Ovary (tissue), 9 donors: Measurements from ENCODE around the gene USP10. TPM values are rescaled to one million over a fixed set of nuclear protein-coding genes. Genes with fewer than 3 reads are reported as not detected.

Experiments
- DNase-seq, 5 donors: peaks; one replicate each; pipeline ENCODE4 v3.0.0-alpha.2; 2019 to 2020
- H3K27ac ChIP-seq, 2 donors: fragments of 200-600 bp; one replicate each; pipeline versions ENCODE4 v1.5.1 to v1.8.0; 2019 to 2022
- H3K27me3 ChIP-seq: fragments of 200-600 bp; one replicate; pipeline ENCODE4 v1.8.0; 2022
- H3K36me3 ChIP-seq: fragments of 200-600 bp; sonication (generic); one replicate; pipeline ENCODE4 v1.5.1; 2019
- H3K4me1 ChIP-seq: one replicate; pipeline ENCODE4 v1.8.1; 2013; ENCODE audit warnings: mild to moderate bottlenecking, moderate library complexity; ENCODE audit not compliant: insufficient read depth
- H3K4me3 ChIP-seq: fragments of 200-600 bp; sonication (generic); one replicate; pipeline ENCODE4 v1.5.1; 2017
- H3K9me3 ChIP-seq, 2 donors: fragments of 200-600 bp in 1 of 2; sonication (generic) in 1 of 2; one replicate each; pipeline versions ENCODE4 v1.5.1 to v1.8.1; 2013 to 2019; ENCODE audit warnings: mild to moderate bottlenecking in 1 of 2, moderate library complexity in 1 of 2
- CTCF ChIP-seq, 3 donors: fragments of 450-650 bp in 2 of 3; fragments of 200-600 bp in 1 of 3; IDR thresholded peaks; one replicate each; pipeline versions ENCODE4 v1.5.1 to v1.8.0; 2016 to 2022; ENCODE audit warnings: antibody characterized with exemption in 3 of 3, mild to moderate bottlenecking in 1 of 3
- EP300 ChIP-seq: sonication (generic); formaldehyde crosslinking; IDR thresholded peaks from one replicate; pipeline ENCODE4 v1.6.1; 2017; ENCODE audit warnings: antibody characterized with exemption
- POLR2A ChIP-seq: fragments of 450-650 bp; IDR thresholded peaks from one replicate; pipeline ENCODE4 v1.6.1; 2017; ENCODE audit warnings: antibody characterized with exemption, mild to moderate bottlenecking, moderate library complexity
- WGBS, 3 donors: extraction: QIAGEN DNeasy Blood & Tissue Kit in 1 of 3; methylation state at CpG; one replicate each; pipeline versions ENCODE4 v1.1.5 to v1.1.7; 2013 to 2017; 5-methylcytosine and 5-hydroxymethylcytosine counted together
- intact Hi-C, 4 donors: fragments of 100-400 bp; cut with DNase I; formaldehyde crosslinking; loops; one replicate each; pipeline versions ENCODE4 v1.11.0 to v1.15.1; 2022 to 2023
- polyA plus RNA-seq, 2 donors: library from polyadenylated mRNA; stranded (reverse); fragments of 200-250 nt in 1 of 2; fragments of 350-450 nt in 1 of 2; fragmentation: Illumina TruSeq in 1 of 2; extraction: RNeasy Lipid Tissue Mini Kit (QIAGEN cat#74804) in 1 of 2; gene quantifications; one replicate each; pipeline ENCODE4 v1.2.3, GENCODE V29; 2013 to 2014
- total RNA-seq, 7 donors: library from RNA; depleted of rRNA in 2 of 7; stranded (reverse); fragments of >200 nt in 2 of 7; fragmentation: NEBNext Ultra II Directional in 3 of 7; extraction: Animal tissue kit (Norgen Biotek cat#: 25700) in 3 of 7; gene quantifications; one replicate each; pipeline versions ENCODE4 v1.1.0 to v1.2.4, GENCODE V29; 2016 to 2023
- donor health status: DM: no; HTN: no; CAD: no; lungs with moderate emphysema.
- donor health status: DM: no; HTN: no; CAD: no.
- donor health status: Bipolar disorder and iron deficiency.
- donor health status: DM: yes; HTN: yes; CAD: no.
- donor health status: DM: no; HTN: no; CAD: no.
- donor health status: DM: yes; HTN: yes; CAD: no.

The USP10 gene
- total and polyA plus RNA-seq, 9 donors, result 24.6 to 98.8 (median 71.4) TPM

DNA sequence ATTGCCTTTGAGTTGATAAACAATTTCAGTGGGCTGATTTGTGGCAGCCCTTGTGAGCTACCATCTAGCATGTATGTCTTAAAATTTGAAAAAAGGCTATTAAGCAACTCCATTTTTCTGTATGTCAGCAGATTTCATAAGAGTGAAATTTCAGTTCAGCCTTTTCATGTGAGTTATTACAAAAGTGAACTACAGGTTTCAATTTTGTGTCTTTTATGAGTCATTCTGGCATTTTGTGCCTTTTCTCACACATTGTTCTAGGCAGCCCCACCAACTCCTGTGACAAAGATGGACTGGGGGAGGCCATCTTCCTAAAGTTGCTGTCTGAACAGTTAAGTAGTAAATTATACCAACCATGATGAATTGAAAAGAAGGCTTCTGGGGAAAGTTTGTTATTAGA, 52.1 kb downstream of the USP10 start:
- no peak for TF ChIP-seq POLR2A
- TF ChIP-seq CTCF (IDR thresholded peaks at IDR 0.05), result no peak
- no peak for TF ChIP-seq EP300
- H3K4me3 ChIP-seq, result no peak overlapping the region
- no peak for DNase-seq
- H3K9me3 ChIP-seq, result no peaks in the 10 kb centered on the region
- H3K36me3 ChIP-seq, result no peaks in the 10 kb centered on the region
- intact Hi-C loops, result no loop called here
- peaks cover 22% of the 10 kb centered on the region for H3K4me1 ChIP-seq
- no peak overlapping the region for H3K27ac ChIP-seq
- no peaks in the 10 kb centered on the region for H3K27me3 ChIP-seq

GRCh38 chr16:84752600-84752999, 52.8 kb downstream of the USP10 start:
- TF ChIP-seq CTCF (IDR thresholded peaks at IDR 0.05), result no peak
- no peak for TF ChIP-seq EP300
- TF ChIP-seq POLR2A, result no peak

DNA sequence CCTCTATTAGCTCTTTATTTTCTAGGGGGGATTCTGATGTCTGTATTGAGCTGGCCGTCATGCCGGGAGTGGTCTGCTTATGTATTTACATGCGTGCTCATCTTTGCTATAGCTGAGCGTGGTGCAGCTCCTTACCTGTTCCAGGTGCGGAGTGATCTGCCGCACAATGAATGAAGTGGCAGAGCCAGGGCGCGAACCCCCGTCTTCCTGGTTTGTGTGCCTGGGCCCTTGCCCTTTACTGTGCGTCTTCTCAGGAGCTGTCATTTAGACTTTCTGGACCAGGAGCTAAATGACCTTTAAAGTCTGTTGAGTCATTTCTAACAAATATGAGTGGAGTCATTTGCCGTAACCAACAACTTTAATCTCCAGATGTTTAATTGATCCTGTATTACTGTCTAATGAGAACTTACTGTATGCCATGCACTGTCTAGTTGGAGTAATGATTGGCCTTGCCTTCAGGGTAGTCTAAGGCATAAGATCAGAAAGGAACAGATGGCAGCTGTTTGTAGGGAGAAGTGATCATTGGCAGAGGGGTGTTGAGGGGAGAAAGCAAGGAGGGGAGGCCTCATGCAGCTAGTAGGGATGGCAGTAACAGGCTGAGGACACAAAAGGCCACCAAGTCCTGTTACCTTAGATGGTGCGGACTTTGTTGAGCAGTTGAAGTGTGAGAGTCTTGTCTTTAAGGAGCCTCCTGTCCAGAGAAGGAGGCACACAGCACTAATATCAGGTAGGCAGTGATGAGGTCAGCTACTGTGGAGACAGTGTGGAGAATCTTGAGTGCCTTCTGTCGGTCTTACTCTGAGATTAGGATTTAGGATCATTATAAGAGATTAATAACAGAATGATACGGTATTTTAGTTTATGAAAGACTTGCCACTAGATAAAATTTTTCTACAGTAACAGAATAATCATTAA, 53.9 kb downstream of the USP10 start:
- TF ChIP-seq EP300, result no peak
- TF ChIP-seq POLR2A, result no peak
- intact Hi-C loops, result loop anchor here (1.0 to 2.0 kb wide), 2 partner anchors 217 kb away; no protein-coding TSS in a partner anchor
- Histone ChIP-seq H3K4me1 (peaks cover 23% of the 10 kb centered on the region), H3K27me3 (no peaks in the 10 kb centered on the region), H3K27ac (no peak overlapping the region), H3K4me3 (no peak overlapping the region), H3K36me3 (no peaks in the 10 kb centered on the region), H3K9me3 (no peaks in the 10 kb centered on the region)
- 88 to 91% (median 90%) methylated on average over 14 of the region's 14 CpGs for WGBS, 3 donors
- no peak for DNase-seq

More at GRCh38 chr16:84752600-84752999, 52.8 kb downstream of the USP10 start:
- WGBS, 3 donors, result 91 to 95% (median 92%) methylated on average over 8 of the region's 8 CpGs
- Histone ChIP-seq H3K27ac (no peak overlapping the region), H3K27me3 (no peaks in the 10 kb centered on the region), H3K9me3 (no peaks in the 10 kb centered on the region), H3K4me3 (no peak overlapping the region), H3K4me1 (peaks cover 22% of the 10 kb centered on the region), H3K36me3 (no peaks in the 10 kb centered on the region)
- DNase-seq, result no peak
- intact Hi-C loops, result no loop called here

- no peak overlapping the region for H3K4me3 ChIP-seq
Observed at GRCh38 chr16:84754353-84754856, 54.6 kb downstream of the USP10 start.

More at GRCh38 chr16:84754353-84754856, 54.6 kb downstream of the USP10 start:
- Histone ChIP-seq H3K36me3 (no peaks in the 10 kb centered on the region), H3K9me3 (no peaks in the 10 kb centered on the region), H3K4me1 (peaks cover 23% of the 10 kb centered on the region), H3K27ac (no peak overlapping the region), H3K27me3 (no peaks in the 10 kb centered on the region)
- DNase-seq, result peak in 2 of 5 donors; percentile 50 to 78
- TF ChIP-seq CTCF (IDR thresholded peaks at IDR 0.05) (peak; percentile 48 to 94 (median 86)), EP300 (no peak)
- WGBS, 3 donors, result 6 to 12% (median 8%) methylated on average over 12 of the region's 12 CpGs
- intact Hi-C loops, result loop anchor here (1.0 to 2.0 kb wide), 2 partner anchors 216 kb away; no protein-coding TSS in a partner anchor
